ENCODE measurements around the gene CLCN7.
A peak's percentile ranks its signal among the peaks of the same experiment; 100 is the strongest.

CLCN7 gene

DNA sequence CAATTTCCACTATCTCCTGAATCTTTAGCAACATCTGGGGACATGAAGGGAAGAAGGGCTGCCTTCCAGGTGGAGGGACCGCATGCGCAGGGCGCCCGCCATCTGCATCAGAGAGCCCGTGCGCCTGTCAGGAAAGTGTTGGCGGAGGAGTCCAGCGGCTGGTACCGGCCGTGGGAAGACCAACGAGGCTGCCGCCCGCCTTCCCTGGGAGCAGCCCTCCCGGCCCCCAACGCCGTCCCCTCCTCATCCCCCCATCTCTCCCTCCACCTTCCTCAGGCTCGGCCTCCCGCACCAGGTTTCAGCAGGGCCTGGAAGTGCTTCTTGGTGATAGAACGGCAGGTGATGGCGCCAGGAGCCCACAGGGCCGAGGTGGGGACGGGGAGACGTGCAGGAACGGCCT lies 8.8 kb downstream of the CLCN7 start:
- no peaks in the 10 kb centered on the region for H3K9me3 Mint-ChIP-seq
- H3K4me1 Mint-ChIP-seq (ENCODE audit: low read depth) = peaks cover 9% of the 10 kb centered on the region
- H3K27ac Mint-ChIP-seq = no peak overlapping the region
- peaks cover 7% of the 10 kb centered on the region for H3K36me3 Mint-ChIP-seq (ENCODE audit: low read depth)
- no peak overlapping the region for H3K4me3 Mint-ChIP-seq
- H3K27me3 Mint-ChIP-seq = no peaks in the 10 kb centered on the region

DNA sequence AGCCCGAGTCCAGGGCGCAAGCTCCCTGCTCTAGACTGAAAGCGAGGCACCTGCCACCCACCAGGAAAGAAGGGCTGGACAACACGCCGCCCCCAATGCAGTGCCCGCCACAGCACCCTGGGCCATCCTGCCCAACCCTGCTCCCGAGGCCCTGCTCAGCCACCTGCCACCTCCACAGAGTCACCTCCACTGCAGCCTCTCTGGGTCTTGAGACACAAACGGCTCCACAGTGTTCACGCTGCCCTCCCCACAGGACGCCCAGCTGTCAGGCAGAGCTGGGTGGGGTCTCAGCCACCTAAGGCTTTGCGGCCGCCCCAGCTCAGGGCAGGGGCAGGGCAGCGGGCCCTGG lies 9.3 kb downstream of the CLCN7 start:
- no peak overlapping the region for H3K4me3 Mint-ChIP-seq
- peaks cover 7% of the 10 kb centered on the region for H3K36me3 Mint-ChIP-seq (ENCODE audit: low read depth)
- no peaks in the 10 kb centered on the region for H3K9me3 Mint-ChIP-seq
- no peaks in the 10 kb centered on the region for H3K27me3 Mint-ChIP-seq
- no peak overlapping the region for H3K27ac Mint-ChIP-seq
- H3K4me1 Mint-ChIP-seq (ENCODE audit: low read depth) = peaks cover 4% of the 10 kb centered on the region

DNA sequence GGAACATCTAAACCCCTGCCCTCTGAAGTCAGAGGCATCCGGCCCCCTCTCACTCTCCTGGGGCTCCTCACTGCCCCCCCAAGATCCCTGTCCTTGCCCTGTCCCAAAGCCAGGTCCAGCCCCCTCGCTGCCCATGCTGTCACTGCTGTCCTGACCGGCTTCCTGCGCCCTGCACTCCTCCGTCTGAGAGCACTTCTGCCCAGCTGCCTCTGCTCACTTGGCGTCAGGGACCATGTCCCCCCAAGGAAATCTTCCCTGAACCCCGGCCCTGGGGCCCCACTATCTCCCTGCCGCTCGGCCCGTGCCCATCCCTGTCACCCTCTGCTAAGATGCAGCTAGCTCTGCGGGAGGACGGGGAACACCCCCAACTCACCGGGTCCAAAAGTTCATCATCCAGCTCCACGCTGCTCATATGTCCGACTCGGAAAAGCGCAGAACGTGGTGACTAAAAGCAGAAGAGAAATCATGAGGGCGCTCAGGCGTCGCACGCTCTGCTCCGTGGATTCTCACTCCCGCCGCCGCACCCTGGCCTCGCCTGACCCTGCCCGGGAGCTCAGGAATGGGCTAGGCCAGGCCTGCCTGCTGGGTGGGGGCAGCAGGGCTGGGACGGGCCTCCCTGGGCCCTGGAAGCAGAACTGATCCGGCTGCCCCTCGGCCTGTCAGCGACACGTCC lies 9.8 kb downstream of the CLCN7 start:
- Mint-ChIP-seq H3K4me3 (no peak overlapping the region), H3K27ac (no peak overlapping the region), H3K36me3 (ENCODE audit: low read depth) (peaks cover 7% of the 10 kb centered on the region), H3K27me3 (no peaks in the 10 kb centered on the region), H3K4me1 (ENCODE audit: low read depth) (no peaks in the 10 kb centered on the region), H3K9me3 (no peaks in the 10 kb centered on the region)

DNA sequence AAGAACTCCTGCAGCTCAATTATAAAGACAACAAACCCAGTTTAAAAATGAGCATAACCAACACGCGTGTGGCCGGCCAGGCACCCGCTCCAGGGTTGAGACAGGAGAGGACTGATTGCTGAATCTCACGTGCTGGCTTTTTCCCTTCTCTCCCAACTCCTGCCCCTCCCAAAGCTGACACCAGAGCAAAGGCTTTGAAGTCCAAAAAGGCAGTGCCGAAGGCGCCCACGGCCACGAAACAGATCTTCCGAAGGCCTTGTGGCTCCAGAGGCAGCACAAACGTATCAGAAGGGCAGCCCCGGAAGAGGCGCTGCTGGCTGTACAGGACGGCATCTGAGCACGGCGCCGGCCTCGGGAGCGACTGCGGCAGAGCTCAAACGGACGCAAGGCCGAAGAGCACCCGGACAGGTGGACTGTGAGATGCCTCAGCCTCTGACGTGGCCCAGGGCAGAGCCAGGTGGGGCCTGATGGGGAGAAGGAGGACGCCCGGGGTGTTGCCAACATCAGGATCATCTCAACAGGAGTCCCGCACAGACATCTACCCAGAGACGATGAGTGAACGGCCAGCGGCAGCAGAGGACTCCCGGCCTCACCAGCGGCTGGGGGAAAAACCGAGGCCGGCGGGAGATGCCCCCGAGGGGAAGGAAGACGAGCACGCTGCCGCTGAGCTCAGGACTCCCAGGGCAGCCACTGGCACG lies 10.5 kb downstream of the CLCN7 start:
- no peaks in the 10 kb centered on the region for H3K27me3 Mint-ChIP-seq
- H3K4me1 Mint-ChIP-seq (ENCODE audit: low read depth) = no peaks in the 10 kb centered on the region
- H3K9me3 Mint-ChIP-seq = no peaks in the 10 kb centered on the region
- H3K36me3 Mint-ChIP-seq (ENCODE audit: low read depth) = peaks cover 7% of the 10 kb centered on the region
- no peak overlapping the region for H3K4me3 Mint-ChIP-seq
- no peak overlapping the region for H3K27ac Mint-ChIP-seq

DNA sequence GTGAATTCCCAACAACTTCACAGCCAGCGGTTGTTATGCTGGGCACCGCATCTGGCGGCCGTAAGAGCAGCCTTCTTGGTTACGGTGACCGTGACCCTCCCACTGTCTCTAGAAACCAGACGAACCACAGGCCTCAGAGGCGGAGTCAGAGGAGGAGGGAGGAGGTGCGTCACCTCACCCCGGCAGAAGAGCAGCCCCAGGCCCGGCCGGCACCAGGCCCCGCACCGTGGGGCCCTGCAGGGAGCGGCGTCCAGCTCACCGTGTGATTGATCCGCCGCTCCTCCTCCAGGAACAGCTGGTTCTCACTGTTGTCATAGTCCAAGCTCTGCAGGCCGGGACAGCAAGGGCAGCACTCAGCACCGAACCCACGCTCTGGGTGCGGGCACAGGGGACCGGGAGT lies 13.7 kb downstream of the CLCN7 start:
- H3K27me3 Mint-ChIP-seq = no peaks in the 10 kb centered on the region
- H3K4me1 Mint-ChIP-seq (ENCODE audit: low read depth) = peaks cover 8% of the 10 kb centered on the region
- H3K36me3 Mint-ChIP-seq (ENCODE audit: low read depth) = peaks cover 11% of the 10 kb centered on the region
- H3K27ac Mint-ChIP-seq = no peak overlapping the region
- H3K4me3 Mint-ChIP-seq = no peak overlapping the region
- H3K9me3 Mint-ChIP-seq = no peaks in the 10 kb centered on the region

DNA sequence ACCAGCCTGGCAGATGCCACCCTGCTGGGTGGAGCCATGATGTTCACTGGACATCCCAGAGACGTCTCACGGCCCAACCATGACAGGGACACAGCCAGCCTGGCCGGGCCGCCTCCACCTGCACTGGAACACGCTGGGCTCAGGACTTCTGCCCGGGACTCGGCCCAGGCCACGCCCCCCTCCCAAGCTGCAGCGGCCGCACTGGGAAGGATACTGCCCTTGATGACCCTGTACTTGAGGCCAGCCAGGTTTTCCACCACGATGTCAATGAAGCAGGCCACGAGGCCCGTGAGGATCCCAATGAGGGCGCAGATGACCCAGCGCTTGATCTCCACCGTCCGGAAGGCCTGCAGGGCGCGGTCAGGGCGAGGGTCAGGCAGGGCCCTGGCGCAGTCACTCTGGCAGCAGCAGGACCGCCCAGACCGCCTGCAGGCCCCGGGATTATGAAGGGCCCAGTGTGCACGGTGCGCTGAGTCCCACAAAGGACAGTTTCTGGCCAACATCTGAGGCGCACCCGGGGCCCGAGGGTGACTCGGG lies 14.2 kb downstream of the CLCN7 start:
- H3K4me3 Mint-ChIP-seq = no peak overlapping the region
- H3K27ac Mint-ChIP-seq = no peak overlapping the region
- H3K9me3 Mint-ChIP-seq = no peaks in the 10 kb centered on the region
- H3K36me3 Mint-ChIP-seq (ENCODE audit: low read depth) = peaks cover 11% of the 10 kb centered on the region
- H3K4me1 Mint-ChIP-seq (ENCODE audit: low read depth) = peaks cover 8% of the 10 kb centered on the region
- H3K27me3 Mint-ChIP-seq = no peaks in the 10 kb centered on the region

DNA sequence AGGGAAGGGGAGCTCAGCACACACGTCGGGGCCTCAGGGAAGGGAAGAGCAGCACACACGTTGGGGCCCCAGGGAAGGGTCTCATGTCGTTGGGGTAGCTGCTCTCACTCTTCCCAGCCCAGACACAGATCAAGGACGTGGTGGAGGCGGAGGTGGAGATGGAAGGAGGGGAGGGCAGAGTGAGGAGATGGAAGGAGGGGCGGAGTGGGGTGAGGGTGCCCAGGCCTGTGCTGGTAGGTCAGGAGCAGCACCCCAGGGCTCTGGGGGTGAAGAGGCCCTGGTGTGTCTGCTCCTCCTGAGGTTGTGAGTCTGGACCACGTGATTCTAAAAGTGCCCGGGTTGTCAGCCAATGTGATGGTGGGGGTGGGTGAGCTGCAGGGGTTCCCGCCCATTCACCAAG lies 14.9 kb downstream of the CLCN7 start:
- H3K27me3 Mint-ChIP-seq = no peaks in the 10 kb centered on the region
- peaks cover 8% of the 10 kb centered on the region for H3K4me1 Mint-ChIP-seq (ENCODE audit: low read depth)
- H3K27ac Mint-ChIP-seq = no peak overlapping the region
- peaks cover 11% of the 10 kb centered on the region for H3K36me3 Mint-ChIP-seq (ENCODE audit: low read depth)
- H3K4me3 Mint-ChIP-seq = no peak overlapping the region
- no peaks in the 10 kb centered on the region for H3K9me3 Mint-ChIP-seq

DNA sequence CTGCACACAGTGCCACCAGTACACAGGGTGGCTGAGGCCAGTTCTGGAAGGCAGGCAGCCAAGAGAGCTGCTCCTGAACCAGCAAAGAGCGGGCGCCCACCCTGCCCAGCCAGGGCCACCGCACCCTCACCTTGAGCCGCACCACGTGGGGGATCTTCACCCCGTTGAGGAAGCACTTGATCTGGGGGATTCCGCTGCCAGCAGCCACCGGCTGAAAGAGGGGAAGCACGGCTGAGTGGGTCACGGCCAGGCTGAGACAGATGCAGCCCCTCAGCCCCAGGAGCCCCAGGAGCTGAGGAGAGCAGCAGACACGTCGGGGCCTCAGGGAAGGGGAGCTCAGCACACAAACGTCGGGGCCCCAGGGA lies 15.9 kb downstream of the CLCN7 start:
- Mint-ChIP-seq H3K9me3 (no peaks in the 10 kb centered on the region), H3K27me3 (no peaks in the 10 kb centered on the region), H3K4me1 (ENCODE audit: low read depth) (peaks cover 8% of the 10 kb centered on the region), H3K4me3 (no peak overlapping the region), H3K27ac (peak overlapping the region; percentile 52), H3K36me3 (ENCODE audit: low read depth) (peaks cover 11% of the 10 kb centered on the region)

DNA sequence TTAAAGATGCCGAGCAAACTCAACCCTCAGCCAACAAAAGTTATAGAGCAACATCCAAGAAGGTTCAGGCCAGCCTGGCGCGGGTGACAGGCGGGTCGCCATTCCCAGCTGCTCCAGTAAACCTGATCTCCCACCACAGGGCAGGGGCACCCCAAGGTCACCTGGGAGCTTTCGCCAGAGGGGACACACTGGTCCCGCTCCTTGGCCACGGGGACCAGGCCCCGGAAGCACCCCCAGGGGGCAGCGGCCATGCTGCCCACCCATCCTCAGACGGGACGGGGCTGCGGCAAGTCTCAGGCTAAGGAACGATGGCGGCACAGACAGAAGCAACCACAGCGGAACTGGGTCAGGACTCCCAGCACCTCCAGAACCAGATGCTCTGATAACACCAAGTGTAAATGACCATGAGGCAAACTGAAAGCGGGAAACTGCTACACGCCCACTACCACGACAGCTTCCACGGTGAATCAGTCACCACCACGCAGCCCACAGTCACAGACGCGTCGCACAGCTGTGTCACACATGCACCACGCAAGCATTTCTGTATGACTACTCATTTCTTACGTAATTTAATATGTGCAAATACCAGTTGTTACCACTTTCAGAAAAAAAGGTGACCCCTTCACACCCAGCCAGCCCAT lies 16.4 kb downstream of the CLCN7 start:
- no peaks in the 10 kb centered on the region for H3K27me3 Mint-ChIP-seq
- H3K4me1 Mint-ChIP-seq (ENCODE audit: low read depth) = peaks cover 8% of the 10 kb centered on the region
- H3K9me3 Mint-ChIP-seq = no peaks in the 10 kb centered on the region
- no peak overlapping the region for H3K27ac Mint-ChIP-seq
- H3K36me3 Mint-ChIP-seq (ENCODE audit: low read depth) = peaks cover 11% of the 10 kb centered on the region
- H3K4me3 Mint-ChIP-seq = no peak overlapping the region

DNA sequence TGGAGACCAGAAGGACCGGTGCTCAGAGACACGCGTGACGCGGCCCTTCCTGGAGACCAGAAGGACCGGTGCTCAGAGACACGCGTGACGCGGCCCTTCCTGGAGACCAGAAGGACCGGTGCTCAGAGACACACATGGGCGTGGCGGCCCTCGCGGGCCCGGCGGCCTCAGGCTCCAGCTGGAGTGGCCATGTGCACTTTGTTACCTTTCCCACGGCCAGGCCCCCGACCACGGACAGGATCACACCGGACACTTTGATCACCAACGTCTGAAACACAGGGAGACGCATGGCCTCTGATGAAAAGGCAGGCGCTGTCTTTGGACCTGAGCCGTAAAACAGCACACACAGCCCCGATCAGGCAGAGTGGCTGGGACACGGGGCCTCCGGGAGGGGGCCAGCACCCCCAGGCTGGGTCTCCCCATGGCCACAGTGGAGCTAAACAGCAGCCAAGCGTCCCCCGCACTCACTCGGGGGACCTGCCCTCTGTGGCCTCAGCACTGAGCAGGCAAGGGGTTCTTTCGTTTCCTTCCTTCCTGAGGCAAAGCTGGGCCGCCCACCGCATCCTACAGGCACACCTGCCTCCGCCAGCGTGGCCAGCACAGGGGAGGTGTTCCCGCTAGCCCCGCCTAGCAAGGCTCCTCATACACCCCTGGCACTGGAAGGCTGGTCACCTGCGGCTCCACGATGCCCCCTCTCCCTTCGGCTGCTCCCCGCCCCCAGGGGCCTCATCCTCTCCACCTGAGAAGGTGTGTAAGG lies 17.2 kb downstream of the CLCN7 start:
- H3K9me3 Mint-ChIP-seq = no peaks in the 10 kb centered on the region
- no peak overlapping the region for H3K4me3 Mint-ChIP-seq
- no peaks in the 10 kb centered on the region for H3K27me3 Mint-ChIP-seq
- H3K27ac Mint-ChIP-seq = no peak overlapping the region
- H3K4me1 Mint-ChIP-seq (ENCODE audit: low read depth) = peaks cover 8% of the 10 kb centered on the region
- peaks cover 7% of the 10 kb centered on the region for H3K36me3 Mint-ChIP-seq (ENCODE audit: low read depth)

DNA sequence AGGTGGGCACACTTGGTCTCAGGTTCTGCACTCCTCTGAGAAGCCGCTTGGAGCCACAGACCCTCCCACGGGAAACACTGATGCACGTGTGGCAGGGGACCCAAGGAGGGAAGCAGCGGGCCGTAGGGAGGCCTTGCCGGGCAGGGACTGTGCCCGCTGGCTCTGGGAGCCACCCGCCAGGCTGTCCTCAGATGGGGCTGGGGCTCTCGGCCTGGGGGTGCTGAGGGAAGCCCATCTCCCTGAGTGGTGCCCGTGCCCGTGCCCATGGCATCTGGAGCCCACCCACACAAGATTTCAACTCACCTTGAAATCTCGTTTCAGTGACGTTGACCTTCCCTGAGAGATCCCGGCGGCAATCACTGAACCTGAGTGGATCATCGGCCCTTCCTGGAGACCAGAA lies 17.9 kb downstream of the CLCN7 start:
- H3K4me1 Mint-ChIP-seq (ENCODE audit: low read depth) = peaks cover 8% of the 10 kb centered on the region
- H3K36me3 Mint-ChIP-seq (ENCODE audit: low read depth) = peaks cover 4% of the 10 kb centered on the region
- no peak overlapping the region for H3K4me3 Mint-ChIP-seq
- no peaks in the 10 kb centered on the region for H3K9me3 Mint-ChIP-seq
- H3K27ac Mint-ChIP-seq = no peak overlapping the region
- H3K27me3 Mint-ChIP-seq = no peaks in the 10 kb centered on the region

DNA sequence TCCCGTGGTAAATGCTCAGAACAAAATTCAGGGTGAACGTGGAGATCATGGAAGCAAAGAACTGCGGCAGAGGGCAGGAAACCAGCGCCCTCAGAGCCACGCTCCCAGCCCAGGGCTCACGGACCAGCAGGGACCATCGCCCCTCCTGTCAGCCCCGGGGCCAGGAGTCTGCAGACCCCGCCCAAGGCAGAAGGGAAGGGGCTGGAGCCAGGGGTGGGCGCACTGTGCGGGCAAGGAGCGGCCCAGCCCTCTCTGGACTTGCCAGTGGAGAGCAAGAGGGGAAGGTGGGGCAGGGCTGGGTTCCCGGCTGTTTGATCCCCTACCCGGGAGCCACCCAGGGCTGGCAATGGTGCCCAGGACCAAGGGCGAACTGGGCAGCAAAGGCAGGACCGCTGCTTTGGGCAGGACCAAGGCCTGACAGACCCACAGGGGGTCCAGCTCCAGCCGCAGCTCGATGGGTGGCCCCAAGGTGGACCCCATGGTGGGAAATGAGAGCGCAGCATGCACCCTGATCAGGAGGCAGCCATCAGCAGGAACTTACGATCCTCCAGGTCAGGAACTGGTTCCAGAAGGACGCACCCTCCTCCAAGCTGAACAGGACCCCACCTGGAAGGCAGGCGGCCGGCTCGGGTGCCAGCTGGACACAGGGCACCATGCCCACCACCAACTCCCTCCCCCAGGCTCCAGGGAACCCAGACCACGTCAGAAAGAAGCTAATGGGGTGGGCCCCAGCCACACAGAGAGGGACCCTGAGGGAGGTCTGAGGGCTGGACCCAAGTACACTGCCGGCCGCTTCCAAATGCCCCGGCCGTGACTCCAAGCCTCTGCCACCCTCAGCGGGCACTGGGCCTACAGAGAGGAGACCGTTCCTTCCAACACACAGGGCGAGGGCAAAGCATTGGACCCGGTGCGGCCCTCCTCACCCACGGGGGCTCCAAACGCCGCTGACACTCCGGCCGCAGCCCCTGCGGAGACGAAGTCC lies 19.3 kb downstream of the CLCN7 start:
- H3K4me3 Mint-ChIP-seq = no peak overlapping the region
- no peak overlapping the region for H3K27ac Mint-ChIP-seq
- no peaks in the 10 kb centered on the region for H3K27me3 Mint-ChIP-seq
- H3K4me1 Mint-ChIP-seq (ENCODE audit: low read depth) = peaks cover 8% of the 10 kb centered on the region
- H3K36me3 Mint-ChIP-seq (ENCODE audit: low read depth) = peaks cover 4% of the 10 kb centered on the region
- H3K9me3 Mint-ChIP-seq = no peaks in the 10 kb centered on the region

DNA sequence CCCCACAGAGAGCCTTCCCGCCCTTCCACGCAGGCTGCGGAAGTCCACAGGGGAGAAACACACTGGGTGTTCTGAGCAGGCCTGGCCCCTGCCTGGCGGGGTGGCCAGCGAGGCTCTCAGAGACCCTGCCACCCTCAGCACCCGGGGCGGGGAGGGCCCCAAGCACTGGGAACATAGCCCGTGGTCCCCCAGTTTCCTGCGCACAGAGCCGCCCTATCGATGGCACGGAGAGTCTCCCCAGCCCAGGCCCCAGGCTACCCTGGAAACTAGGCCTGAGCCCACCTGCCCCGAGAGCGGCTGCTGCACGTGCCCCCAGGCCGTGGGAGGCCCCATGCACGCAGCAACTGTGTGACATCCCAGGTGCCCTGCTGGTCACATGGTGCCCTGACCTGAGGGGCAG lies 20.3 kb downstream of the CLCN7 start:
- Mint-ChIP-seq H3K36me3 (ENCODE audit: low read depth) (peaks cover 4% of the 10 kb centered on the region), H3K27ac (no peak overlapping the region), H3K27me3 (no peaks in the 10 kb centered on the region), H3K4me1 (ENCODE audit: low read depth) (peaks cover 8% of the 10 kb centered on the region), H3K9me3 (no peaks in the 10 kb centered on the region), H3K4me3 (no peak overlapping the region)

DNA sequence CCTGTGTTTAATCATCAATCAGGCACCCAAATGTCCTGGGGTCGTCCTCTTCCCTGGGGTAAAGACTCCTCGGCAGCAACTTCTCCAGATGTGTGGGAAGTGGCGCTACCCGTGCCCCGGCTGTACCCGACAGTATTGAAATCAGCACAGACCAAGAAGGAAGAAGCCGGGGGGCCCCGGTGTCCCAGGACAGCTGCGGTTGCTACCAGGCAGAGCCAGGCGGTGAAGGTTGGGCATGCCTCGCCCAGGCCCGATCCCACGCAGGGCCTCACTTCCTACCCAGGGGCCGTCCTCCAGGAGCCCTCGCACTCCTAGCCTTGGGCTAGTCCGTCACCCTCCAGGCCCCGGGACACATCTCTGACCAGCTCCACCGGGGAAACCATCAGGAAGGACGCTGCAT lies 21.5 kb downstream of the CLCN7 start:
- no peak overlapping the region for H3K4me3 Mint-ChIP-seq
- H3K9me3 Mint-ChIP-seq = no peaks in the 10 kb centered on the region
- no peaks in the 10 kb centered on the region for H3K4me1 Mint-ChIP-seq (ENCODE audit: low read depth)
- H3K27ac Mint-ChIP-seq = no peak overlapping the region
- no peaks in the 10 kb centered on the region for H3K36me3 Mint-ChIP-seq (ENCODE audit: low read depth)
- no peaks in the 10 kb centered on the region for H3K27me3 Mint-ChIP-seq
